HG03039 (cell line): ENCODE data around the gene PYGM.
"Not testable (repeated sequence)": the region's sequence is repeated elsewhere in the genome, so short reads cannot be mapped to it uniquely, and the experiment has no call there.

Source experiments
- ATAC-seq: cut with Tn5 transposase; IDR thresholded peaks from one replicate; pipeline ENCODE4 v1.9.1; 2021; ENCODE audit warnings: mild to moderate bottlenecking, moderate library complexity; ENCODE audit not compliant: unreplicated experiment

The PYGM gene

GRCh38 chr11:64718780-64719124 is 41.0 kb downstream of the PYGM start:
- no peak for ATAC-seq

DNA sequence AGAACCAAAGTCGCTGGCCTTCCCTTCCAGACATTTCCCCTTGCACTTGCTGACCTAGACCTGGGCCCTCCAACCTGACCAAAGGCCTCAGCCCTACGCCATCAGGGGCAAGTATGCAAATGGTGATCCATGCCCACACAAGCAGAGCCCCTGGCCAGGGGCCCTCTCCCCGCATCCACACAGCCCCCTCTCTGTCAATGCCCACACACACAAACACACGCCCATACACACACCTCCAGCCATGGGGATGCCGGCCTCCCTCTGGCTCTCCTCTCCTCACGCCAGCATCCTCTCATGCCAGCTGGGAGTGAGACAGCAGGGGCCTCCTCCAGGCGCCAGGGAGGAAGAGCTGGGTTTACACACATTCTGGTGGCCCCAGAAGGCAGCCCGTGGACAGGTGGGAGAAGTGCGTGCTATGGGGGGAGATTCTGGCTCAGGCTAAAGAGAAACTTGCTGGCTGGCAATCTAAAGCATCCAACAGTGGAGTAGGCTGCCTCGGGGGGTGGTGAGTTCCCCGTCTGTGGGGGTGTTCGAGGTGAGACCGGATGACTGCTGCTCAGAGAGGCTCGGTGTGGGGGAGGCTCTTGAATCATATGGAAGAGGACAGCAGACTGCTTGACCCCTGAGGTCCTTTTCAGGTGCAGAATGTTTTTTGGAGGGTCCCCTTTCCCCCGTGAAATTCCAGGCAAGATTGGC is 41.5 kb downstream of the PYGM start:
- ATAC-seq = no peak

DNA sequence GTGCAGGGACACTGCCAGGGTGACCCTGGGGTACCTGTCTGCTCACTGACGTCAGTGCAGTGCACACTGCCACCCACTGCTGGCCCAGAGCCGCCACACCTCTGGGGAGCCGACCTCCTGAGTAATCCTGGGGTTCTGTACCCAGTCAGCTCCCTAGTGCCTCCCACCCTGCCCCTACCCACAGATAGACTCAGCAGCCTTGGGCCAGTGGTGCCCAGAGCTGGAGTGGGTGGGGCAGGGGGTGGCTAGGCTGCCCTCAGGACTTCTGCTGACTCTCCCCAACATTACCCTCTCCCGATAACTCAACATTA is 42.6 kb downstream of the PYGM start:
- no peak for ATAC-seq

GRCh38 chr11:64716473-64717267 is 43.1 kb downstream of the PYGM start:
- no peak for ATAC-seq

DNA sequence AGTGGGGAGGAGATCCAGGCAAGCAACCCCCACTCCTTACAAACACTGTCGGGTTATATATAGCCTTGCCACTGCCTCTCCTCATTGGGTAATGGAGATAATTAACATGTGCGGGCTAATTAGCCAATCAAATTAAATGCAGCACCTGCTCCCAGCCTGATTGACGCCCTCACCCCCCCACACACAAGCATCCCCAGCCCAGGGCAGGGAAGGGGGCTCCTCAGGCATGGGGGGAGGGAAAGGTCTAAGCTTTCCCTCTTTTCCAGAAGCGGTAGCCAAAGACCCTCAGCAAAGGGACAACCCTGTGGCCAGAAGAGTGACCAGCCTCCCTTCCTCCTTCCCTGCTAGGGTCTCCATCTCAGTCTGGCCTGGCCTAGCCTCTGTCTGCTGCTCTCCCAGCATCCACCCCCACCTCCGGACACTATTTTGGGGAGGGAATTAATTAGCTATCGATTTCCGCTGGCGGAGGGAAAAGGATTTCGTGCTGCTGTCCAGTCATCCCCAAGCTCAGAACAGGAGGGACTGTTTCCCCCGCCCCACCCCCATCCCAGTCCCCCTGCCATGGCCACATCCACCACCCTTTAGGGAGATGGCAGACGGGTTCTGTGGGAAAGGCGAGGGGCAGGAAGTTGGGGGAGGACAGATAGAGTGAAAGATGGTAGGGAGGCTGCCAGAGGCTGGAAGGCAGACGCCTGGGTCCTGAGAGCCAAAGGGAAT is 43.9 kb downstream of the PYGM start:
- no peak for ATAC-seq

DNA sequence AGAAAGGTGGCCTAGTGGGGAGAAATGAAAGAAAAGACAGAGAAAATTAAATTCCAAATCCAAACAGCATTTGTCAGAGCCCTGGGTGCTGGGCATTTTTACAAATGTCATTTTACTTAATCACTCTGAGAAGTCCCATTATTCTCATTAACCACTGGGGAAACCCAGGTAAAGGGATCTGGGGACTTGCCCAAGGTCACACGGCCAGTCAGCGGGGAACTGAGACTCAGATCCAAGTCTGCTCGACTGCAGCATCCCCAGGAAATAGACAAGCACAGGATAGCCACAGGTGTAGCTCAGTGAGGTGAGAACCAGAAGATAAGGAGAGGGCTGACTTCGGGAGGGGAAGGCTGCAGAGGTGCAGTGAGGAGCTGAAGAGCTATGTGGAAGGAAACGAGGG is 44.7 kb downstream of the PYGM start:
- ATAC-seq = no peak

GRCh38 chr11:64714666-64715065 is 45.1 kb downstream of the PYGM start:
- ATAC-seq = no peak

DNA sequence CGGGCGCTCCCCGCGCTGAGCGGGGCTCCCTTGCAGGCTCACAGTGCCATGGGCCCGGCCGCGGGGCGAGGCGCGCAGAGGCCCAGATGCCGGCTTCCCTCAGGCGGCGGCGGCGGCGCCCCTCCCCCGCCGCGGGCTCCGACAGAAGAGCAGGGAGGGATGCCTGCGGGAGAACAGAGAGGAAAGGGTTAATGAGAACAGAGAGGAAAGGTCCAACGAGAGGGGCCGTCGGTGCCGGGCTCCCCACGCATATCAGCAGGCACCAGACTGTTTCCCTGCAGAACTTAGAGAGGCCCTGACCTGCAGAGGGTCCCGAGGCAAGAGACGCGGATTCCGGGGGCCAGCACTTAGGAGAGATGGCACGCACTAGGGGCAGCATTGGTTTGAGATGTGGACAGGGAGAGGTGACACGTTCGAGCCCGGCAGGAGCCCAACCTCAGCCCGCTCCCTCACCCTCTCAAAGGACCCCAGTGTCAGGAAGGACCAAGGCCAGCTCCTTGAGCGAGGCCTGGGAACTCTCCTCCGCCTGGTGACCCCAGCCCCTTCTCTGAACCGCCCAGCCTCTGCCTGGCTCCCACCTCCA is 45.9 kb downstream of the PYGM start:
- ATAC-seq = no peak

DNA sequence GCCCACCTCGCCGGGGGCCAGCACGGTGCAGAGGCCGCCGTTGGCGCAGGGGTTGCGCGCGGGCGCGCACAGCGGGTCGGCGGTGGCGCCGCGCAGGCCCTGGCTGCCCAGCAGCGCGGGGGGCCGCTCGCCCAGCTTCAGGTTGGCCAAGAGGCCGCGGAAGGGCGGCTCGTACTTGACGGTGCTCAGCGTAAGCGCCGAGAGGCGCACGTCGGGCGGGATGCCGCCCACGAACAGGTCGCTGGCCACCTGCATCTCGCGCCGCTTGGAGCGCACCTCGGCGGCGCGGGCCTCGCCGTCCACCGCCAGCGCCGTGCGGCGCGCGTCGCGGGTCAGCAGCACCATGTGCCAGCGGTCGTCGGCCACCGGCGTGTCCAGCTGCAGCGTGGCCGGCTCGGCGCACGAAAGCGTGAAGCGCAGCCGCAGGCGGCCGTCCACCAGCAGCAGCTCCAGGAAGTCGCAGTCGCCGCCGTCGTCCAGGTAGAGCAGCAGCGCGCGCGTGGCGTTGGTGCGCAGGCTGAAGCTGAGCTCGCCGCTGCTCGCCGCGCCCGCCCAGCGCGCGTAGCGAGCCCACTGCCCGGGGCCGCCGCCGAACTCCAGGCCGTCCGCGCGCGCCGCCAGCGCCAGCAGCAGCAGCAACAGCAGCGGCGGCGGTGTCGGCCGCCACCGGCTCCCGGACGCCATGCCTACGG is 46.6 kb downstream of the PYGM start:
- ATAC-seq = no peak

DNA sequence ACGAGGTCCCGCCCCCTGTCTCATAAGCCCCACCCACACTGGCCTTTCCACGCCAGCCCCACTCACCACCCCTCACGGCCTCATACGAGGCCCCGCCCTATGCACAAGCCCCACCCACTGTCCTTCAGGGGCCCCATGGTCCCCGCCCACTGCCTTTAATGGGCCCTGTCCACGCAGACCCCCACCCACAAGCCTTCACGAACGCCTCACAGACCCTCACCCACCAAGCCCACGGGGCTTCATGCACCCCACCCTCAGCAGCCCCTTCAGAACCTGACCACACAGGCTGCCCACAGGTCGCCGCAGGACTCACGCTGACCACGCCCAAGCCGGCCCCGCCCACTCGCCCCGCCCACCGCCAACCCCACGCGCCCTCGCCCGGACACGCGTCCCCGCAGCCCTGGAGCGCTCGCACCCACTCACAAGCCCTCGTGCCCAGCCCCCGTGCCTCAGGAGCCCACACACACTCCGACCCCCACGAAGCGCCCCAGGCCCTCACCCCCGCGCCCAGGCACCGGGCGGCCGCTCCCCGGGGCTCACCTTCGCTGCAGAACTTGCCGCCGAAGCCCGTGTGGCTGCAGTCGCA is 47.3 kb downstream of the PYGM start:
- ATAC-seq = no peak

- ATAC-seq = no peak
Observed at GRCh38 chr11:64711956-64712362, 47.8 kb downstream of the PYGM start.

DNA sequence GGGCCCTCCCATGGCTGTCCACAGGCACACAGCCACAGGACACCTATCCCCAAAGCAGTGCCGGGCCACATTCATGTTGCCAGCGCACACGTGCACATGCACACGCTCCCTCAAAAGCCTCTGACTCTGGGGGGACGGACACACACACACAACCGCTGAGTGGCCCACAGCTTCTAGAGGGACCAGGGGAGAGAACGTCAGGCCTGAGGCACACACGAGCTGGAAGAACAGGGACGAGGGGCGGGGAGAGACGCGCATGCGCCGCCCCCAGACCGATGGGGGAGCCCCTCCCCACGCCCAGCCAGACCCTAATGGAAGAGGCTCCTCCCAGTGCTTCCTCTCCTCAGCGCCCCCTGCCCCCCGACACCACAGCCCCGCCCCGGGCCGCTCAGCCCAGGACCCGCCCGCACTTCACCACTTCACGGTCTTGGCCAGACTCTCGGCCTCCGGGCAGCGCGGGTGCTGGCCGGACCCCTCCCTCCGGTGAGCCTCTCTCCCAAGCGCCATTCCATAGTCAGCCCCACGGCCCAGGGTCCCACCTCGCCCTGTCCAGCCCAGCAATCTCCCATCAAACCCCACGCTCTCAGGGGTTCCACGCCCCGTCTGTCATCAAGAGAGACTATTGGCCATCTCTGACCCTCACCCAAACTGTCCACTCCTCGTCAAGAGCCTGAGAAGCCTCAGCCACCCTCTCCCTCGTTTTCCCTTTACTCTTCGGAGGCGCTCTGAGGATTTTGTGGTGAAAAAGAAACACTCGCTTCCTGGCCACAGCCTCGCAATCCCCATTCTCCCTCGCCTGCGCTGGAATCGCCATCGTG is 48.4 kb downstream of the PYGM start:
- ATAC-seq = no peak

DNA sequence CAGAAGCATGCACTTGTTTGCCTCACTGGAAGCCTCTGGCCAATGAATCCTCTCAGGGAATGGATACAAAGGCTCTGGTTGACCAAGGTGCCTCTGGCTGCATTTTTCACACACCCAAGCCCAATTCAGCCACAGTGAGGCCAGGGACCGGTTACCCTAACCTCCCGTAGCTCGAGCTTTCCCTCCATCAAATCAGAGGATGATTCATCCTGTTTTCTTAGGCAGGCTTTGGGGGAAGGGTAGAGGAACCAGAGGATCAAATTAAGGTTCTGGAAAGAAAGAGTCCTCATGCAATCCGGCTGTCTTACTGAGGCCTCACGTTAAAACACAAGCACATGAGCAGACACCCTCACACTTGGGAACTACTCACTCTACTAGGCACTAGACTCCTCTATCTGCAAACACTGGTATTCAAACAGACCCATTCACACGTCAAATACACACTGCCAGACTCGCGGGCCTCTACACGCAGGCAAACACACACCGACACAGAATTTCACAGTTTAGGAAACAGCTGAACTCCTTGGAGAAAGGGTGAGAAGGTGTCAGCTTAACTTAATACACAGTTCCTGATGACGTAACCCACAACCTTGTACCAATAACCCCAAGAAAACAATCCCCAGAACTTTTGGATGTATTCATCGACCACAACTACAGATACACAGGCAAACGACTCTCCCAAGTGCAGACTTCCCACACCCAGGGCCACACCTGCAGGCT is 49.2 kb downstream of the PYGM start:
- ATAC-seq = no peak

DNA sequence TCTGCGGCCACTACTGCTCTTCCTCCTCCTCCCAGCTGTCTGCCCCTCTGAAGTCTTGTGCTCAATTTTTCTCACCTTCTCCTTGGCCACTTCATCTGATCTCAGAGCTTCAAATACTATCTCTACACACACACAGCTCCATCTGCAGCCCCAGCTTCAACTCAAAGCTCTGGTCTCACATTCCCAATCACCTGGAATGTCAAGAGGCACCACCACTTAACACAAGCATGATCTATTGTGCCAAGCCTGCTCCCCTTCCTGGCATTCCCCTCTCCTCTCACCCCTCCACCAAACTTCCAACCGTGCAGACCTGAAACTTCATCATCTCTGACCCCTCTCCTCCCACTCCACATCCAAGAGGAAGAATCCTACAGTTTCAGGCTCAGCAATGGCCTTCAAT is 54.3 kb downstream of the PYGM start:
- no peak for ATAC-seq

DNA sequence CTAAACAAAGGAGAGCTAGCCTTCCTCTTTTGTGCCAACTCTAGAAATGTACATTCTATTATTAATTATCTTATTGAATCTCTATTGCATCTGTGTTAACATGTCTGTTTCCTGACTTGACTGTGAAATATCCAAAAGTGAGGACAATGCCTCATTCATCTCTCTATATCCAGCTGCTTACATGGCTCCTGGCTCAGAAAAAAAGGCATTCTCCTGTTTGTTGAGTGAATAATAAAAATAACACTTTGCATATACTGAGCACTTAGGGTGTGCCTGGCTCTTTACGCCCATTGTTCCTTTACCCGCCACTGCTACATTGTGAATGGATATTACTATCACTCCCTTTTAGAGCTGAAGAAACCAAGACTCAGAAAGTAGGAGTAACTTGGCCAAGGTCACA is 56.7 kb downstream of the PYGM start:
- no peak for ATAC-seq

GRCh38 chr11:64701956-64702355 is 57.8 kb downstream of the PYGM start:
- ATAC-seq = not testable (repeated sequence)

DNA sequence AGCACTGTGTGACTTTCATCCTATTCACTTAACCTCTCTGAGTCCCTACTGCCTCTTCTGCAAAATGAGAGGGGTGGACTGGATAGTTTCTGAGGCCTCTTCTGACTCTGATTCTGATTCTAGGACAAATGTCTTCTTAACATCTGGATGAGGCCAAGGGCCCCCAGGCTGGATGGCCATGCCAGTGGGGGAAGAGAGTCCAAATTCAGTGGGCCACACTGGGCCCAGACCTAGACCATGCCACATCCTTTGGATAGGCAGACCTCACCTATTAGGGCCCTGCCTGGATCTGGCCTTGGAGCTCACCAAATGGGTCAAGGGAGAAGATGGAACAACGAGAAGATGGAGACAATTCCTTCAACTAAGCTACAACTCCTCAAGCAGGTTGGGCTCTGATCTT is 61.3 kb downstream of the PYGM start:
- ATAC-seq = no peak

- no peak for ATAC-seq
Observed at GRCh38 chr11:64697663-64698375, 62.0 kb downstream of the PYGM start.
